Fibroblast of lung (primary cell): ENCODE data around the gene NEK7. TPM values are rescaled to one million over a fixed set of nuclear protein-coding genes. Genes with fewer than 3 reads are reported as not detected.

Source experiments
- DNase-seq, 2 donors: peaks; one replicate each; pipeline versions ENCODE4 v3.0.0 to v3.0.0-alpha.2; 2010; ENCODE audit warnings: low read depth in 2 of 2
- H2AFZ ChIP-seq: 2 replicates; pipeline ENCODE4 v1.5.1; 2012; ENCODE audit warnings: low read length, control low read depth, inconsistent platforms
- H3K27ac ChIP-seq: 2 replicates; pipeline ENCODE4 v1.5.1; 2011; ENCODE audit warnings: low read length, control low read depth; ENCODE audit not compliant: insufficient read depth
- H3K27me3 ChIP-seq: 2 replicates; pipeline ENCODE4 v1.5.1; 2011; ENCODE audit warnings: mild to moderate bottlenecking, low read length; ENCODE audit not compliant: control insufficient read depth, insufficient read depth
- H3K36me3 ChIP-seq: 2 replicates; pipeline ENCODE4 v1.5.1; 2011; ENCODE audit warnings: low read length; ENCODE audit not compliant: control insufficient read depth, insufficient read depth
- H3K4me1 ChIP-seq: 2 replicates; pipeline ENCODE4 v1.5.1; 2011; ENCODE audit warnings: low read length; ENCODE audit not compliant: control insufficient read depth, insufficient read depth; ENCODE audit errors: extremely low read depth
- H3K4me2 ChIP-seq: 2 replicates; pipeline ENCODE4 v1.5.1; 2011; ENCODE audit warnings: low read length, control low read depth; ENCODE audit not compliant: insufficient read depth; ENCODE audit errors: extremely low read depth
- H3K4me3 ChIP-seq, 4 experiments: fragments of 200-600 bp in 1 of 4; sonication (generic) in 1 of 4; replicated peaks in 1 of 4; 2 replicates each; pipeline ENCODE4 v1.5.1; 2011 to 2016; ENCODE audit warnings: low read length in 4 of 4, low read depth in 3 of 4, mild to moderate bottlenecking in 3 of 4, control low read depth in 2 of 4, inconsistent platforms in 1 of 4, mixed read lengths in 1 of 4; ENCODE audit not compliant: insufficient read depth in 1 of 4; ENCODE audit errors: control extremely low read depth in 1 of 4
- H3K79me2 ChIP-seq: 2 replicates; pipeline ENCODE4 v1.5.1; 2012; ENCODE audit warnings: mild to moderate bottlenecking, low read length, inconsistent platforms; ENCODE audit not compliant: control insufficient read depth, insufficient read depth
- H3K9ac ChIP-seq: 2 replicates; pipeline ENCODE4 v1.5.1; 2011; ENCODE audit warnings: mild to moderate bottlenecking, low read length, control low read depth; ENCODE audit not compliant: insufficient read depth
- H3K9me3 ChIP-seq: 2 replicates; pipeline ENCODE4 v1.5.1; 2012; ENCODE audit warnings: low read depth, low read length; ENCODE audit not compliant: control insufficient read depth, insufficient read depth
- H4K20me1 ChIP-seq: 2 replicates; pipeline ENCODE4 v1.5.1; 2011; ENCODE audit warnings: low read length; ENCODE audit not compliant: control insufficient read depth, insufficient read depth; ENCODE audit errors: extremely low read depth
- CTCF ChIP-seq, 2 donors: IDR thresholded peaks in 1 of 2; conservative IDR thresholded peaks in 1 of 2; 1 replicate in 1 of 2; 2 replicates in 1 of 2; pipeline ENCODE4 v1.5.1; 2011 to 2012; ENCODE audit warnings: low read length in 2 of 2, control low read depth in 1 of 2, inconsistent platforms in 1 of 2, low read depth in 1 of 2, mild to moderate bottlenecking in 1 of 2
- EZH2 ChIP-seq: IDR thresholded peaks from 2 replicates; pipeline ENCODE4 v1.5.1; 2012; ENCODE audit warnings: low read length, control low read depth, mild to moderate bottlenecking; ENCODE audit errors: missing control alignments
- polyA plus RNA-seq, 2 donors: library from polyadenylated mRNA; depleted of rRNA in 1 of 2; stranded (reverse) in 1 of 2; unstranded in 1 of 2; fragments of >200 nt; gene quantifications; 2 replicates each; pipeline ENCODE4 v1.2.1, GENCODE V29; 2011 to 2012; ENCODE audit warnings: missing spikeins in 1 of 2
- total RNA-seq: library from RNA; depleted of rRNA; stranded (reverse); fragments of >200 nt; gene quantifications from 2 replicates; pipeline ENCODE4 v1.2.1, GENCODE V29; 2014

Gene NEK7
- total and polyA plus RNA-seq, 2 donors (not counting 1 experiment from before 2014, with no cell fraction given) = 90.5 to 207 TPM

- Histone ChIP-seq H4K20me1 (no peaks in the 10 kb centered on the region), H2AFZ (no peak overlapping the region)
Observed at GRCh38 chr1:198359024-198359653, 202.3 kb downstream of the NEK7 start.

GRCh38 chr1:198360208-198360729 is 203.5 kb downstream of the NEK7 start:
- Histone ChIP-seq H3K4me2 (no peak overlapping the region), H3K27ac (no peak overlapping the region), H2AFZ (no peak overlapping the region), H3K9me3 (no peaks in the 10 kb centered on the region), H3K4me1 (no peaks in the 10 kb centered on the region), H3K4me3 (no peak overlapping the region), H3K79me2 (no peaks in the 10 kb centered on the region), H3K9ac (no peak overlapping the region), H3K27me3 (no peaks in the 10 kb centered on the region), H3K36me3 (no peaks in the 10 kb centered on the region), H4K20me1 (no peaks in the 10 kb centered on the region)
- no peak for TF ChIP-seq EZH2
- no peak for TF ChIP-seq CTCF (conservative IDR thresholded peaks at IDR 0.05 in 1 of 2, IDR thresholded peaks at IDR 0.05 in 1 of 2; ENCODE audit: low read depth in 1 of 2, low read length in 2 of 2)
- no peak for DNase-seq

More at GRCh38 chr1:198359024-198359653, 202.3 kb downstream of the NEK7 start:
- H3K4me1 ChIP-seq = no peaks in the 10 kb centered on the region
- no peaks in the 10 kb centered on the region for H3K27me3 ChIP-seq
- no peaks in the 10 kb centered on the region for H3K36me3 ChIP-seq
- no peak overlapping the region for H3K4me3 ChIP-seq
- no peak overlapping the region for H3K27ac ChIP-seq
- no peak overlapping the region for H3K9ac ChIP-seq
- no peak overlapping the region for H3K4me2 ChIP-seq
- H3K79me2 ChIP-seq = no peaks in the 10 kb centered on the region
- no peaks in the 10 kb centered on the region for H3K9me3 ChIP-seq
- peak in 1 of 2 donors; percentile 48 for DNase-seq
- TF ChIP-seq CTCF (conservative IDR thresholded peaks at IDR 0.05 in 1 of 2, IDR thresholded peaks at IDR 0.05 in 1 of 2; ENCODE audit: low read depth in 1 of 2, low read length in 2 of 2) = peak; percentile 41 to 47
- TF ChIP-seq EZH2 = no peak

GRCh38 chr1:198361237-198361767 is 204.5 kb downstream of the NEK7 start:
- DNase-seq = peak in 1 of 2 donors; percentile 45
- Histone ChIP-seq H3K4me2 (no peak overlapping the region), H3K27ac (no peak overlapping the region), H3K9ac (no peak overlapping the region), H3K27me3 (no peaks in the 10 kb centered on the region), H3K9me3 (no peaks in the 10 kb centered on the region), H3K79me2 (no peaks in the 10 kb centered on the region), H3K4me1 (no peaks in the 10 kb centered on the region), H4K20me1 (no peaks in the 10 kb centered on the region), H3K4me3 (no peak overlapping the region), H3K36me3 (no peaks in the 10 kb centered on the region), H2AFZ (no peak overlapping the region)
- TF ChIP-seq CTCF (conservative IDR thresholded peaks at IDR 0.05 in 1 of 2, IDR thresholded peaks at IDR 0.05 in 1 of 2; ENCODE audit: low read depth in 1 of 2, low read length in 2 of 2) (no peak), EZH2 (no peak)
